A673 (cell line): ENCODE data around the gene ARHGEF40. TPM values are rescaled to one million over a fixed set of nuclear protein-coding genes. Genes with fewer than 3 reads are reported as not detected.

Experiments used
- BruUV-seq: library from RNA; stranded (reverse); fragments of 400-500 nt; replicated peaks from 2 replicates; lab custom pipeline; 2021; lab: Mats Ljungman, UMichigan
- CTCF ChIA-PET: fragments of 300-600 bp; sonication (Branson Sonifier 250); formaldehyde crosslinking; loops from one replicate; lab custom pipeline; 2022; ENCODE audit warnings: antibody characterized with exemption; lab: Charles Lee
- POLR2A ChIA-PET: fragments of 300-600 bp; sonication (Branson Sonifier 250); formaldehyde crosslinking; loops from one replicate; lab custom pipeline; 2022; ENCODE audit warnings: antibody characterized with exemption; ENCODE audit not compliant: low non-redundant PET; lab: Charles Lee
- DNase-seq: peaks from one replicate; pipeline ENCODE4 v3.0.0-alpha.2; 2015; ENCODE audit warnings: low spot score
- H3K27ac ChIP-seq: fragments of 200-600 bp; sonication (generic); 2 replicates; pipeline ENCODE4 v1.5.1; 2016; ENCODE audit warnings: mixed run types, low read depth, mild to moderate bottlenecking, mixed read lengths, antibody characterized with exemption, low read length; ENCODE audit not compliant: poor library complexity, severe bottlenecking
- H3K27me3 ChIP-seq: fragments of 200-600 bp; sonication (generic); replicated peaks from 2 replicates; pipeline ENCODE4 v1.6.1; 2017; ENCODE audit warnings: mixed run types, low read depth, mild to moderate bottlenecking, mixed read lengths, antibody characterized with exemption, low read length; ENCODE audit not compliant: insufficient read depth, poor library complexity
- H3K36me3 ChIP-seq: fragments of 200-600 bp; sonication (generic); 2 replicates; pipeline ENCODE4 v1.6.1; 2016; ENCODE audit warnings: mixed run types, mild to moderate bottlenecking, mixed read lengths, antibody characterized with exemption, low read length; ENCODE audit not compliant: insufficient read depth, poor library complexity, severe bottlenecking
- H3K4me1 ChIP-seq: fragments of 200-600 bp; sonication (generic); 2 replicates; pipeline ENCODE4 v1.6.1; 2017; ENCODE audit warnings: mixed run types, mild to moderate bottlenecking, mixed read lengths, antibody characterized with exemption, low read length; ENCODE audit not compliant: insufficient read depth, poor library complexity, severe bottlenecking
- H3K4me3 ChIP-seq: fragments of 200-600 bp; sonication (generic); 2 replicates; pipeline ENCODE4 v1.5.1; 2016; ENCODE audit warnings: low read depth, mixed run types, mild to moderate bottlenecking, mixed read lengths, low read length; ENCODE audit not compliant: poor library complexity, severe bottlenecking
- H3K9me3 ChIP-seq: fragments of 200-600 bp; sonication (generic); 2 replicates; pipeline ENCODE4 v1.6.1; 2016; ENCODE audit warnings: mixed run types, low read depth, mild to moderate bottlenecking, mixed read lengths, antibody characterized with exemption, low read length; ENCODE audit not compliant: poor library complexity, severe bottlenecking
- EZH2 ChIP-seq: fragments of 200-600 bp; sonication (generic); IDR thresholded peaks from 2 replicates; pipeline ENCODE4 v1.6.1; 2017; ENCODE audit warnings: borderline replicate concordance, low read depth, mild to moderate bottlenecking, mixed read lengths, antibody characterized with exemption, low read length; ENCODE audit not compliant: poor library complexity, severe bottlenecking
- intact Hi-C: fragments of 100-400 bp; cut with micrococcal nuclease; formaldehyde crosslinking; loops from one replicate; pipeline ENCODE4 v1.10.0; 2022; ENCODE audit not compliant: unreplicated experiment
- total RNA-seq: library from RNA; stranded (reverse); gene quantifications from 2 replicates; pipeline ENCODE4 v1.2.3, GENCODE V29; 2021
- TF ChIP-seq, protein P1 (sequence below): fragments of 300-800, 200-600 bp; sonication (generic); conservative IDR thresholded peaks from 2 replicates; pipeline ENCODE4 v1.5.1; 2017; ENCODE audit warnings: low read depth, mild to moderate bottlenecking, antibody characterized with exemption, low read length, moderate library complexity, mixed read lengths

The ARHGEF40 gene
- total RNA-seq, 1 experiment from 2014 or later: 89.6 TPM

DNA sequence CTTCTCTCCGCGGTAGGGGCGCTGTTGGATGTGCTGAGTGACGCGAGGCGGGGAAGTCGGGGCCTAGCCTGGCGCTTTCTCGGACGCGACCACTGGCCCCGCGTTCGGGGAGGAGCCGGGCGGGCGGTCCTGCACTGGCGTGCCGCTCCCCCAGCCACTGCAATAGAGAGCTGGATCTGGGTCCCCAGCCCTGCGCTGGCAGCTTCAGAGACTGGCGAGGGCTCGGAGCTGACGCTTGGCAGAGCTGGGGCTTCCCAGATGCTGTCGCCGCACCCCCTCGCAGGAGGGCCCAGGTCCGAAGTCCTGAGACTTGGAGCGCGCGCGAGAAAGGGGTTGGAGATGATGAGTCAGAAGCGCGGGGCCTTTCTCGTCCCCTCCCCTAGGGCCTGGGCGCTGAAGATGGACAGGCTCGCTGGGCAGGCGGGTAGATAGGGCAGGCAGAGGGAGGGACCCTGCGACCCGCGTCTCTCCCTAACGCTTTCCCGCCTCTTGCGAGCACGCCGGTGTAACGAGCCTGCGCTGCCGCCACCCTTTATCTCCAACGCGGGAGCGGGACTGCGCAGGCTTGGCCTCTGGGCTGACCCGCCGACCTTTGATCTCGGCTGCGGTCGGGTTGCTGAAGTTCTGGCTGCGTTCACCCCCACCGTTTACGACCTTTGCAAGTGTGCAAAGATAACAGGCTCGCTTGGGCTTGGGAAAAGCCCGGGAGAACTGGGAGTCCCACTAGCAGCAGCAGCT lies 33.8 kb downstream of the ARHGEF40 start:
- peak; percentile 99 for DNase-seq
- Histone ChIP-seq H3K27me3 (no peaks in the 10 kb centered on the region), H3K36me3 (no peaks in the 10 kb centered on the region), H3K4me3 (peak overlapping the region; percentile 92), H3K4me1 (peaks cover 30% of the 10 kb centered on the region), H3K9me3 (no peaks in the 10 kb centered on the region), H3K27ac (peak overlapping the region; percentile 100)
- POLR2A ChIA-PET: no interaction called here
- CTCF ChIA-PET: interaction anchor here (0.6 to 3.9 kb wide), 10 partner anchors 9 to 133 kb away, joined by 3 to 55 read pairs (median 12); partner anchors contain the start of gene ARHGEF40
- intact Hi-C loops: loop anchor here (1.0 kb wide), 3 partner anchors 12 to 90 kb away; no protein-coding TSS in a partner anchor
- TSS peak; percentile 91 for BruUV-seq
- TF ChIP-seq EZH2: no peak
- TF ChIP-seq, protein P1, sequence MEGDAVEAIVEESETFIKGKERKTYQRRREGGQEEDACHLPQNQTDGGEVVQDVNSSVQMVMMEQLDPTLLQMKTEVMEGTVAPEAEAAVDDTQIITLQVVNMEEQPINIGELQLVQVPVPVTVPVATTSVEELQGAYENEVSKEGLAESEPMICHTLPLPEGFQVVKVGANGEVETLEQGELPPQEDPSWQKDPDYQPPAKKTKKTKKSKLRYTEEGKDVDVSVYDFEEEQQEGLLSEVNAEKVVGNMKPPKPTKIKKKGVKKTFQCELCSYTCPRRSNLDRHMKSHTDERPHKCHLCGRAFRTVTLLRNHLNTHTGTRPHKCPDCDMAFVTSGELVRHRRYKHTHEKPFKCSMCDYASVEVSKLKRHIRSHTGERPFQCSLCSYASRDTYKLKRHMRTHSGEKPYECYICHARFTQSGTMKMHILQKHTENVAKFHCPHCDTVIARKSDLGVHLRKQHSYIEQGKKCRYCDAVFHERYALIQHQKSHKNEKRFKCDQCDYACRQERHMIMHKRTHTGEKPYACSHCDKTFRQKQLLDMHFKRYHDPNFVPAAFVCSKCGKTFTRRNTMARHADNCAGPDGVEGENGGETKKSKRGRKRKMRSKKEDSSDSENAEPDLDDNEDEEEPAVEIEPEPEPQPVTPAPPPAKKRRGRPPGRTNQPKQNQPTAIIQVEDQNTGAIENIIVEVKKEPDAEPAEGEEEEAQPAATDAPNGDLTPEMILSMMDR: peak; percentile 84

DNA sequence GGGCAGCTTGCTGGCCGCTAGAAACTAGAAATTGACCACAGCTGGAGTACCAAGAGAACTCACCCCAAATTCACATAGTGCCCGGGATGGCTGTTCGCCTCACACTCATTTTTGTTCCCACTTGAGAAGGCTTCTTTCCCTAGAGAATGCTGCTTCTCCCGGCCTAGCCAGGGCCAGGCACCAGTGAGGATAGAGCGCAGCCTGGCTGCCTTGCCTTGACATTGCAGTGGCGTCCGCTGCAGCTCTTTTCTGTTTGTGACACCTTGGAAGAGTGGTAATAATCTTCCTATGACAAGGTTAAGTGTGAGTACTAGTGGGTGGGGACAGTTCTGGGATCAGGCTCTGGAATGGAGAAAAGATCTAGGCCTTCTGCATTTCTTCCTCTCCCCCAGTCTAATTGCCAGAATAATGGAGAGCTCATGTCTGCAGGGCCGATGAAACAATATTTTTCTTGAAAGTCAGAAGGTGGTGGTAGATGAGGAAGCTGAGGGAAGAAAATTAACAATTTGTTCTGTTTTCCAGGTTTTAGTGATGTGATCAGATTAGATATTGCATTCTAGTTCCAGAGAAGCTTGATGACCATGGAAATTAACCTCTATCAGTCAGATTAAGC lies 34.5 kb downstream of the ARHGEF40 start:
- ChIA-PET CTCF (interaction anchor here (0.6 to 3.9 kb wide), 10 partner anchors 10 to 261 kb away, joined by 3 to 55 read pairs (median 12); partner anchors contain the start of gene ARHGEF40), POLR2A (no interaction called here)
- no peaks in the 10 kb centered on the region for H3K36me3 ChIP-seq
- H3K27me3 ChIP-seq: no peaks in the 10 kb centered on the region
- DNase-seq: peak; percentile 91
- peak overlapping the region; percentile 92 for H3K4me3 ChIP-seq
- no peaks in the 10 kb centered on the region for H3K9me3 ChIP-seq
- H3K4me1 ChIP-seq: peaks cover 26% of the 10 kb centered on the region
- H3K27ac ChIP-seq: peak overlapping the region; percentile 100
- BruUV-seq: no TSS peak
- no peak for TF ChIP-seq EZH2
- TF ChIP-seq, protein P1: peak; percentile 98
- intact Hi-C loops: loop anchor here (1.0 to 5.0 kb wide), 4 partner anchors 12 to 247 kb away; no protein-coding TSS in a partner anchor

DNA sequence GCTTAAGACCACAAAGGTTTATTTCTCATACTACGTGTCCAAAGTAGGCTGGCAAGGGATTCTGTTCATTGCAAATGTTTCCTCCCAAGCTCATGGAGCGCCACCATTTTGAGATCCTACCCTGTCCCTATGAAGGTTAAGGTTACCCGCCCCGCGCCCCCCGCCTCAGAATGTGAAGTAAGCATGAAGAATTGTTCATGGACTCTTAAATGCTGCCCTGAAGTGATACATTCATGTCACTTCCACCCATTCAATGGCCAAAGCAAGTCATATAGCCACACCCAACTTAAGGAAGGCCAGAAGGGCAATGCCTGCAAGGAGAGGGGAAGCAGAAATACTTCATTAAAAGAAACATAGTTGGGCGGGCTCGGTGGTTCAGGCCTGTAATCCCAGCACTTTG lies 35.0 kb downstream of the ARHGEF40 start:
- Histone ChIP-seq H3K4me3 (peak overlapping the region; percentile 92), H3K36me3 (no peaks in the 10 kb centered on the region), H3K9me3 (no peaks in the 10 kb centered on the region), H3K27me3 (no peaks in the 10 kb centered on the region), H3K27ac (peak overlapping the region; percentile 100), H3K4me1 (peaks cover 26% of the 10 kb centered on the region)
- BruUV-seq: no TSS peak
- TF ChIP-seq, protein P1: no peak
- no peak for TF ChIP-seq EZH2
- intact Hi-C loops: loop anchor here (5.0 kb wide), 1 partner anchor 248 kb away; no protein-coding TSS in a partner anchor
- CTCF ChIA-PET: interaction anchor here (0.6 to 3.9 kb wide), 9 partner anchors 10 to 489 kb away, joined by 3 to 55 read pairs (median 12); partner anchors contain the start of gene ARHGEF40
- DNase-seq: no peak
- POLR2A ChIA-PET: no interaction called here
